PC-3 (cell line): ENCODE results near the gene MACROD1. TPM values are rescaled to one million over a fixed set of nuclear protein-coding genes. Genes with fewer than 3 reads are reported as not detected.

ENCODE experiments used
- ATAC-seq: fragments of 200-7000 bp; cut with Tn5 transposase; 2 replicates; pipeline ENCODE4 v1.9.1; 2020; ENCODE audit warnings: mild to moderate bottlenecking, moderate library complexity
- BruUV-seq: library from RNA; stranded (reverse); fragments of 400-500 nt; replicated peaks from 2 replicates; lab custom pipeline; 2021; lab: Mats Ljungman, UMichigan
- CTCF ChIA-PET: fragments of 300-600 bp; sonication (Branson Sonifier 250); formaldehyde crosslinking; loops from one replicate; lab custom pipeline; 2022; ENCODE audit warnings: antibody characterized with exemption; lab: Charles Lee
- POLR2A ChIA-PET: fragments of 300-600 bp; sonication (Branson Sonifier 250); formaldehyde crosslinking; loops from one replicate; lab custom pipeline; 2022; ENCODE audit warnings: antibody characterized with exemption; ENCODE audit not compliant: unreplicated experiment; lab: Charles Lee
- DNase-seq: peaks from one replicate; pipeline ENCODE4 v3.0.0-alpha.2; 2015
- H2AFZ ChIP-seq: fragments of 300-600 bp; sonication (generic); 2 replicates; pipeline ENCODE4 v1.6.0; 2016; ENCODE audit warnings: antibody characterized with exemption, low read length
- H3F3A ChIP-seq: fragments of 300-600 bp; sonication (generic); one replicate; pipeline ENCODE4 v1.6.0; 2017; ENCODE audit warnings: antibody characterized with exemption, low read length, control low read depth, mild to moderate bottlenecking; ENCODE audit not compliant: unreplicated experiment
- H3K27ac ChIP-seq: fragments of 300-600 bp; sonication (generic); 2 replicates; pipeline ENCODE4 v1.5.1; 2016; ENCODE audit warnings: mild to moderate bottlenecking, low read length
- H3K27me3 ChIP-seq: fragments of 300-600 bp; sonication (generic); 2 replicates; pipeline ENCODE4 v1.6.1; 2016; ENCODE audit warnings: low read length, mixed read lengths
- H3K36me3 ChIP-seq: fragments of 300-600 bp; sonication (generic); 2 replicates; pipeline ENCODE4 v1.6.1; 2016; ENCODE audit warnings: low read depth, mixed run types, low read length, mixed read lengths
- H3K4me1 ChIP-seq: fragments of 300-600 bp; sonication (generic); 2 replicates; pipeline ENCODE4 v1.5.1; 2016; ENCODE audit warnings: low read length; ENCODE audit not compliant: insufficient read depth
- H3K4me2 ChIP-seq: fragments of 300-600 bp; sonication (generic); 2 replicates; pipeline ENCODE4 v1.6.0; 2016; ENCODE audit warnings: low read length
- H3K4me3 ChIP-seq: fragments of 300-600 bp; sonication (generic); 2 replicates; pipeline ENCODE4 v1.5.1; 2016; ENCODE audit warnings: mild to moderate bottlenecking, low read length, mixed read lengths
- H3K79me2 ChIP-seq: fragments of 300-600 bp; sonication (generic); 2 replicates; pipeline ENCODE4 v1.6.1; 2017; ENCODE audit warnings: low read length, mixed read lengths
- H3K9ac ChIP-seq: fragments of 300-600 bp; sonication (generic); 2 replicates; pipeline ENCODE4 v1.6.0; 2016; ENCODE audit warnings: mild to moderate bottlenecking, low read length
- H3K9me2 ChIP-seq: fragments of 300-600 bp; sonication (generic); replicated peaks from 2 replicates; pipeline ENCODE4 v1.6.1; 2016; ENCODE audit warnings: mixed run types, low read length, mixed read lengths
- H3K9me3 ChIP-seq: fragments of 300-600 bp; sonication (generic); 2 replicates; pipeline ENCODE4 v1.6.1; 2016; ENCODE audit warnings: low read length, mixed read lengths
- H4K20me1 ChIP-seq: fragments of 300-600 bp; sonication (generic); 2 replicates; pipeline ENCODE4 v1.6.1; 2016; ENCODE audit warnings: low read length, mixed read lengths
- CTCF ChIP-seq: fragments of 300-600 bp; sonication (generic); conservative IDR thresholded peaks from 2 replicates; pipeline ENCODE4 v1.5.1; 2017; ENCODE audit warnings: antibody characterized with exemption, low read depth, mild to moderate bottlenecking, low read length
- EZH2 ChIP-seq: fragments of 300-600 bp; sonication (generic); IDR thresholded peaks from one replicate; pipeline ENCODE4 v1.6.1; 2017; ENCODE audit warnings: antibody characterized with exemption, mild to moderate bottlenecking, low read length; ENCODE audit not compliant: unreplicated experiment
- EZH2phosphoT487 ChIP-seq: fragments of 300-600 bp; sonication (generic); IDR thresholded peaks from 2 replicates; pipeline ENCODE4 v1.6.1; 2018; ENCODE audit warnings: mild to moderate bottlenecking, antibody characterized with exemption, low read length, borderline replicate concordance
- intact Hi-C: fragments of 100-400 bp; cut with micrococcal nuclease; formaldehyde crosslinking; loops from 2 replicates; pipeline ENCODE4 v1.9.0; 2023
- total RNA-seq: library from RNA; depleted of rRNA; stranded (reverse); fragments of >200 nt; gene quantifications from 2 replicates; pipeline ENCODE4 v1.2.3, GENCODE V29; 2014

MACROD1 gene
- total RNA-seq, 1 experiment from 2014 or later: 71.4 TPM

DNA sequence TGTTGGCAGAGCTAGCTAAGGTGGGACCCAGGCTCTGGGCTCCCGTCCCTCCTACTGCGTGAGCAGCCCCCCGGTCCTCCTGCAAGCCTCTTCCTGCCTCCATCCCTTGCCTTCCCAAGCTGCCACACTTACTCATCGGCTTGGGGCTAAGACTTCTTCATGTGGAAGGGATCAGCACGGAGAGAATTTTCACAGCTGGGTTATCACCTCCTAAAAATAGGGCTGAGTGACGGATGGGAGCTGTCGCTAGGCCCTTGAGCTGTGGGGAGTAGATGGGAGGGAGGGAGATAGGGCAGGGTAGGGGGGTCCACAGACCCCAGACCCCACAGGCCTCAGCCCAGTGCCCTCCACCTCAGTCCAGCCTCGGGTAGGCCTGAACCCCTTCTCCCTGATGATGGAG is 89.2 kb downstream of the MACROD1 start:
- no peak for ATAC-seq
- H3K4me2 ChIP-seq: no peak overlapping the region
- H3K27ac ChIP-seq: no peak overlapping the region
- H3K4me1 ChIP-seq: no peaks in the 10 kb centered on the region
- no peaks in the 10 kb centered on the region for H3K9me2 ChIP-seq
- 0 out of 2 replicates have a peak, but pooled peaks cover 3% of the 10 kb centered on the region for H4K20me1 ChIP-seq
- H3K36me3 ChIP-seq: no peaks in the 10 kb centered on the region
- H3K79me2 ChIP-seq: no peaks in the 10 kb centered on the region
- POLR2A ChIA-PET: no interaction called here
- no peaks in the 10 kb centered on the region for H3F3A ChIP-seq
- no peak for TF ChIP-seq EZH2
- intact Hi-C loops: no loop called here
- H2AFZ ChIP-seq: no peak overlapping the region
- no TSS peak for BruUV-seq
- DNase-seq: no peak
- H3K9me3 ChIP-seq: no peaks in the 10 kb centered on the region
- H3K4me3 ChIP-seq: no peak overlapping the region
- no peaks in the 10 kb centered on the region for H3K27me3 ChIP-seq
- no peak overlapping the region for H3K9ac ChIP-seq
- CTCF ChIA-PET: no interaction called here

DNA sequence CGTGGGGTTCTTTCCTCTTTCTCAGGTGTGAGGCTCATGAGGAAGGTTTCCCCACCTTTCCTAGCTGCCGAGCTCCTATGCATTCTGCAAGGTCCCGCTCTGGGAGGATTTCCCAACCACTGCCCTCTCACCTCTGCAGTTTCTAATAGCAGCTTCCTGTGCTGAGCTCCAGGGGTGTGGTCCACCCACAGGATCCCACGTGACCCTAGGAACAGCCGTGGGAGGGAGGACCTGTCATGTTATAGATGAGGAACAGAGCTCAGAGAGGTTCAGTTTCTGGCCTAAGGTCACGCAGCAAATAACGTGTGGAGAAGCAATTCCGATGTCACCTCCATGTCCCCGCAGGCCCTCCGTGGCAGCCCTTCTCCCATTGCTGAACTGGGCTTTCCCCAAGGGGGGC is 91.7 kb downstream of the MACROD1 start:
- no peaks in the 10 kb centered on the region for H3K9me3 ChIP-seq
- POLR2A ChIA-PET: no interaction called here
- no peaks in the 10 kb centered on the region for H3F3A ChIP-seq
- TF ChIP-seq EZH2phosphoT487: no peak
- TF ChIP-seq CTCF: no peak
- TF ChIP-seq EZH2: no peak
- 0 out of 2 replicates have a peak, but pooled peaks cover 3% of the 10 kb centered on the region for H4K20me1 ChIP-seq
- H3K9me2 ChIP-seq: no peaks in the 10 kb centered on the region
- BruUV-seq: no TSS peak
- no peaks in the 10 kb centered on the region for H3K79me2 ChIP-seq
- DNase-seq: no peak
- no peak overlapping the region for H2AFZ ChIP-seq
- no peaks in the 10 kb centered on the region for H3K27me3 ChIP-seq
- no peaks in the 10 kb centered on the region for H3K36me3 ChIP-seq
- H3K4me2 ChIP-seq: no peak overlapping the region
- no peak overlapping the region for H3K4me3 ChIP-seq
- no peak for ATAC-seq
- H3K9ac ChIP-seq: no peak overlapping the region
- CTCF ChIA-PET: no interaction called here
- intact Hi-C loops: no loop called here
- H3K27ac ChIP-seq: no peak overlapping the region
- no peaks in the 10 kb centered on the region for H3K4me1 ChIP-seq

DNA sequence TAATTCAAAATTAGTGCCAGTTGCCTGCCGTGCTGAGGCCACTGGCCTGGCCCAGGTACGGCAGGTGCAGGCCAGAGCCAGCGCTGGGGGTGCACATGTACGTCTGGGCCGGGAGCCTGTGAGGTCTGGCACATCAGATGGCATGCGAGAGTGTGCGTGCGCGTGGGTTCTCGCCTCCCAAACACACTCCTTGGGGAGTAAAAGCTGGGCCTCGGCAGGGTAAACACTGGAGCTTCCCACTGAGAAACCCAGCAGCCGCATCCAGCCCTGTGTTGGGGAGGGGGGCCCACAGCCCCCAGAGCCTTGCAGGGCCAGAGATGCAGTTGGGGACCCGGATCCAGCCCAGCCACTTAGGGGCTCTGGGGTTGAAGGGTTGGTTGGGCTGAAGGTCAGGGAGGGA is 92.4 kb downstream of the MACROD1 start:
- Histone ChIP-seq H3K4me3 (no peak overlapping the region), H3K27me3 (no peaks in the 10 kb centered on the region), H3K9ac (no peak overlapping the region), H3K4me2 (no peak overlapping the region), H3K79me2 (no peaks in the 10 kb centered on the region), H3K27ac (no peak overlapping the region), H3K9me3 (no peaks in the 10 kb centered on the region), H3K9me2 (no peaks in the 10 kb centered on the region), H2AFZ (no peak overlapping the region), H3K36me3 (no peaks in the 10 kb centered on the region), H3K4me1 (no peaks in the 10 kb centered on the region), H4K20me1 (0 out of 2 replicates have a peak, but pooled peaks cover 3% of the 10 kb centered on the region), H3F3A (no peaks in the 10 kb centered on the region)
- ChIA-PET CTCF (no interaction called here), POLR2A (no interaction called here)
- no peak for DNase-seq
- BruUV-seq: no TSS peak
- intact Hi-C loops: no loop called here
- ATAC-seq: no peak
- TF ChIP-seq EZH2 (no peak), EZH2phosphoT487 (no peak), CTCF (no peak)
